ENCODE measurements around the gene ITPRID1. TPM values are rescaled to one million over a fixed set of nuclear protein-coding genes. Genes with fewer than 3 reads are reported as not detected.
"Not testable (repeated sequence)": the region's sequence is repeated elsewhere in the genome, so short reads cannot be mapped to it uniquely, and the experiment has no call there.

Gene ITPRID1
- total RNA-seq, result under 1 TPM in 1 of 4 donors, not detected in 3; 0.49 TPM

DNA sequence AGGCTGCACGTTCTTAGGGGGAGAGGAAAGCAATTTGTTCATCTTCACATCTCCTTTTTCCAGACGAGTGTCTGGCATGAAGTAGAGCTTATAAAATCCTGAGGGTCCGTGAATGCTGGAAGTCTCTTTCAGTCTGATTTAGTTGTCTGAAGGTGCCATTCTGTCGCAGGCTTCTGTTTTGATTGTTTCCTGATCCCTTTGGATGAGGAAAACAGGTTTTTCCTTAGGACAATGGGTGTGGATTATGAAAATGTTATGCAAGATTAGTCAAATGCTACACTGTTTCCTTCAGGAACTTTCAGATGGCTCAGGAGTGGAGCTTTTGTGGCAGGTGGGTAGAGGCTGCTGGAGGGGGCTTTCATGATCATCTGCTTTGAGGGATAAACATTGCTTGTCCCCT lies at the start of gene ITPRID1:
ITPRID1 (plus strand) TSS at position 301 of the 400 bp plus-strand sequence. CDS start 38,935 bp downstream, outside the sequence.
- no peak for ATAC-seq
- Histone ChIP-seq H3K4me3 (no peak within 1 kb of the TSS), H3K27ac (no peak within 1 kb of the TSS), H3K9me3 (peaks cover 0 to 14% (median 0%) of the 10 kb centered on the region in 3 donors), H3K36me3 (no peaks in the 10 kb centered on the region), H3K4me1 (no peaks in the 10 kb centered on the region), H3K27me3 (no peaks in the 10 kb centered on the region)
- 73 to 79% methylated on average over 4 of the region's 4 CpGs for WGBS, 2 donors (ENCODE audit: low coverage in 1 of 2)
- TF ChIP-seq EP300 (IDR thresholded peaks at IDR 0.05) (no peak), POLR2A (IDR thresholded peaks at IDR 0.05) (no peak)
- TF ChIP-seq, protein P1, sequence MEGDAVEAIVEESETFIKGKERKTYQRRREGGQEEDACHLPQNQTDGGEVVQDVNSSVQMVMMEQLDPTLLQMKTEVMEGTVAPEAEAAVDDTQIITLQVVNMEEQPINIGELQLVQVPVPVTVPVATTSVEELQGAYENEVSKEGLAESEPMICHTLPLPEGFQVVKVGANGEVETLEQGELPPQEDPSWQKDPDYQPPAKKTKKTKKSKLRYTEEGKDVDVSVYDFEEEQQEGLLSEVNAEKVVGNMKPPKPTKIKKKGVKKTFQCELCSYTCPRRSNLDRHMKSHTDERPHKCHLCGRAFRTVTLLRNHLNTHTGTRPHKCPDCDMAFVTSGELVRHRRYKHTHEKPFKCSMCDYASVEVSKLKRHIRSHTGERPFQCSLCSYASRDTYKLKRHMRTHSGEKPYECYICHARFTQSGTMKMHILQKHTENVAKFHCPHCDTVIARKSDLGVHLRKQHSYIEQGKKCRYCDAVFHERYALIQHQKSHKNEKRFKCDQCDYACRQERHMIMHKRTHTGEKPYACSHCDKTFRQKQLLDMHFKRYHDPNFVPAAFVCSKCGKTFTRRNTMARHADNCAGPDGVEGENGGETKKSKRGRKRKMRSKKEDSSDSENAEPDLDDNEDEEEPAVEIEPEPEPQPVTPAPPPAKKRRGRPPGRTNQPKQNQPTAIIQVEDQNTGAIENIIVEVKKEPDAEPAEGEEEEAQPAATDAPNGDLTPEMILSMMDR (IDR thresholded peaks at IDR 0.05), result no peak

DNA sequence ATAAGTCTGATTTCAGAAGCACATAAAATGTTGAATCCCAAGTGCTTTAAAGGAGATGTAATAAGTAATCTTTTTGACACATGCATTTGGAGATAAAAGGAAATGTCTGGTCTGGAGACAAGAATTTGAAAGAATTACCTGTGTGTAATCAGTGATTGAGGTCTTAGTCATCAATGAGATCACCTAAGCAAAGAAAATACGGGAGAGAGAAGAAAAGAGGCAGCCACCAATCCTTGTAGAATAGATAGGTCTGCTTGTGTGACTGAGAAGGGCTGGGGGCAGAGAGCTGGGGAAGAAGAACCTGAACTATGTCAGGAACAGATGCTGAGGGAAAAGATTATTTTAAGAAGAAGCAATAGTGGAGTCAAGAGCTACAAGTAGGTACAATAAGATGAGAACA lies 49.3 kb upstream of the ITPRID1 start:
- 42 to 67% methylated on average over 1 of the region's 1 CpG for WGBS, 2 donors (ENCODE audit: low coverage in 1 of 2)
- H3K4me1 ChIP-seq, result no peaks in the 10 kb centered on the region
- no peak for TF ChIP-seq POLR2AphosphoS5 (IDR thresholded peaks at IDR 0.05)
- TF ChIP-seq, protein P1 (IDR thresholded peaks at IDR 0.05), result no peak
- TF ChIP-seq POLR2A (IDR thresholded peaks at IDR 0.05), result no peak
- TF ChIP-seq EP300 (IDR thresholded peaks at IDR 0.05), result no peak

GRCh38 chr7:31465285-31465684 lies 48.6 kb upstream of the ITPRID1 start:
- Histone ChIP-seq H3K36me3 (no peaks in the 10 kb centered on the region), H3K27me3 (peaks cover 3% of the 10 kb centered on the region), H3K27ac (no peak overlapping the region), H3K4me3 (no peak overlapping the region), H3K4me1 (no peaks in the 10 kb centered on the region), H3K9me3 (no peaks in the 10 kb centered on the region)
- TF ChIP-seq POLR2AphosphoS5 (IDR thresholded peaks at IDR 0.05) (no peak), POLR2A (IDR thresholded peaks at IDR 0.05) (no peak), EP300 (IDR thresholded peaks at IDR 0.05) (no peak)
- TF ChIP-seq, protein P1 (IDR thresholded peaks at IDR 0.05), result no peak
- ATAC-seq, result no peak
- WGBS, 2 donors (ENCODE audit: low coverage in 1 of 2), result 100% methylated on average over 1 of the region's 3 CpGs; no CpG with 5 or more reads in 1 of the 2 donors

More for the DNA sequence above, 49.3 kb upstream of the ITPRID1 start:
- ATAC-seq, result no peak
- H3K27me3 ChIP-seq, result peaks cover 3% of the 10 kb centered on the region
- no peaks in the 10 kb centered on the region for H3K9me3 ChIP-seq
- H3K27ac ChIP-seq, result no peak overlapping the region
- H3K4me3 ChIP-seq, result no peak overlapping the region
- no peaks in the 10 kb centered on the region for H3K36me3 ChIP-seq

DNA sequence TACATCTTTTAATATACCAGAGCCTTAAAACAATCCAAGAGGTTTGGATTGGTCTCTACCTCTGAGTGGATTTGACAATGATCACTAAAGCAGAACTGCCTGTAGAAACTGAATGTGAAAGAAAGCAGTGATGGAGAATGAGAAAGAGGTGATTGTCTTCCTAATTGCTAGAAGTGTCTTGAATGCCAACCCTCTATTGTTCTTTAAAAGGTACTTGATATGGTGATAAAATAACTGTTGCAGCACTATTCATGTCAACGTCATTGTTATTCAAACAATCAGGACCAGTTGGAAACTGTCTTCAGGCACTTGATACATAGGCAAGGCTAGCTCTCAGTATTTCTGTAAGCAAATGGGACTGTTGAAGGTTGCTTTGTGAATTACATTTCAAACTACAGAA lies 47.9 kb upstream of the ITPRID1 start:
- WGBS, 2 donors (ENCODE audit: low coverage in 1 of 2), result 20 to 33% methylated on average over 1 of the region's 1 CpG
- Histone ChIP-seq H3K4me3 (no peak overlapping the region), H3K27me3 (no peaks in the 10 kb centered on the region), H3K36me3 (no peaks in the 10 kb centered on the region), H3K27ac (no peak overlapping the region), H3K4me1 (no peaks in the 10 kb centered on the region), H3K9me3 (no peaks in the 10 kb centered on the region)
- TF ChIP-seq POLR2AphosphoS5 (IDR thresholded peaks at IDR 0.05), result no peak
- no peak for TF ChIP-seq POLR2A (IDR thresholded peaks at IDR 0.05)
- no peak for TF ChIP-seq EP300 (IDR thresholded peaks at IDR 0.05)
- TF ChIP-seq, protein P1 (IDR thresholded peaks at IDR 0.05), result no peak
- ATAC-seq, result no peak

DNA sequence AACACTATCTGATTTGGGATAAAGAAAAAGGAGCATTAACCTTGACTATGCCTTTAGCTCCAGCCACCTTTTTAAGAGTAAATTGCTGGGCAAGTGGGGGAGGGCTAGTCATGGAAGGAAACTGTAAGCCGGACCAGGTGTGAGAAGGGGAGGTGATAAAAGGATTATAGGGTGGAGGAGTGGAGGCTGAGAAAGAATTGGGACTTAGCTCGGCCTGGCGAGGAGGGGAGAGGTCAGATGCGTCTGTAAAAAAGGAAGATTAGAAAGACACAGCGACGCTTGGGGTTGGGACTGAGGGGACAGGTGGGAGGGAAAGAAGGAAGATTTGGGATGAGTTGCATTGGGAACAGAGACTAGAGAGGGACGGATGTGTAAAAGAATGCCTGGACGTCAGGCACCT lies 43.0 kb upstream of the ITPRID1 start:
- not testable (repeated sequence) for ATAC-seq, H3K9me3 ChIP-seq

More for the DNA sequence above, 43.0 kb upstream of the ITPRID1 start:
- 52 to 67% methylated on average over 4 to 8 of the region's 8 CpGs for WGBS, 2 donors (ENCODE audit: low coverage in 1 of 2)
- H3K4me1 ChIP-seq, H3K36me3 ChIP-seq, H3K27ac ChIP-seq, H3K27me3 ChIP-seq, H3K4me3 ChIP-seq: not testable (repeated sequence)

Data from gastroesophageal sphincter (tissue), 4 donors.